OCI-LY3 (cell line): ENCODE measurements around the gene MAMDC2.

Source experiments
- H2AFZ ChIP-seq: fragments of 200-600, 300-600 bp; shearing (Covaris generic); 2 replicates; pipeline ENCODE4 v1.6.0; 2014; ENCODE audit warnings: antibody characterized with exemption, low read depth, low read length
- H3K27ac ChIP-seq: fragments of 200-600, 300-600 bp; sonication (generic); 2 replicates; pipeline ENCODE4 v1.5.1; 2014; ENCODE audit warnings: mild to moderate bottlenecking, low read length, moderate library complexity, mixed read lengths
- H3K27me3 ChIP-seq: fragments of 200-600, 300-600 bp; sonication (generic); 2 replicates; pipeline ENCODE4 v1.6.1; 2014; ENCODE audit warnings: low read depth, low read length, mixed read lengths
- H3K36me3 ChIP-seq: fragments of 200-600, 300-600 bp; sonication (generic); replicated peaks from 2 replicates; pipeline ENCODE3; 2014; ENCODE audit warnings: low read depth, low read length, mixed read lengths
- H3K4me1 ChIP-seq: fragments of 300-600, 200-600 bp; sonication (generic); 2 replicates; pipeline ENCODE4 v1.6.1; 2014; ENCODE audit warnings: low read length, mixed read lengths
- H3K4me2 ChIP-seq: fragments of 200-600, 300-600 bp; sonication (generic); 2 replicates; pipeline ENCODE4 v1.6.1; 2014; ENCODE audit warnings: low read length, mixed read lengths
- H3K4me3 ChIP-seq: fragments of 300-600, 200-600 bp; sonication (generic); 2 replicates; pipeline ENCODE4 v1.5.1; 2014; ENCODE audit warnings: antibody characterized with exemption, mild to moderate bottlenecking, low read length, moderate library complexity
- H3K79me2 ChIP-seq: fragments of 300-600, 200-600 bp; shearing (Covaris generic); 2 replicates; pipeline ENCODE4 v1.6.1; 2014; ENCODE audit warnings: mild to moderate bottlenecking, low read length, mixed read lengths
- H3K9ac ChIP-seq: fragments of 300-600, 200-600 bp; shearing (Covaris generic); 2 replicates; pipeline ENCODE4 v1.6.0; 2014; ENCODE audit warnings: mild to moderate bottlenecking, low read length, moderate library complexity
- H3K9me3 ChIP-seq: fragments of 200-600, 300-600 bp; shearing (Covaris generic); 2 replicates; pipeline ENCODE4 v1.6.1; 2014; ENCODE audit warnings: low read length, mixed read lengths; ENCODE audit not compliant: insufficient read depth
- H4K20me1 ChIP-seq: fragments of 200-600, 300-600 bp; sonication (generic); 2 replicates; pipeline ENCODE4 v1.6.1; 2016; ENCODE audit warnings: low read length, mixed read lengths; ENCODE audit not compliant: insufficient read depth
- CTCF ChIP-seq: fragments of 200-600, 300-600 bp; sonication (generic); IDR thresholded peaks from 2 replicates; pipeline ENCODE4 v1.5.1; 2014; ENCODE audit warnings: antibody characterized with exemption, low read length, low read depth
- EZH2phosphoT487 ChIP-seq: fragments of 200-600 bp; shearing (Covaris generic); IDR thresholded peaks from 2 replicates; pipeline ENCODE4 v1.6.1; 2018; ENCODE audit warnings: antibody characterized with exemption, mixed run types, low read depth

Gene MAMDC2

GRCh38 chr9:70053864-70054263 lies 10.2 kb downstream of the MAMDC2 start:
- Histone ChIP-seq H3K36me3 (no peaks in the 10 kb centered on the region), H3K4me1 (peaks cover 6% of the 10 kb centered on the region), H4K20me1 (no peaks in the 10 kb centered on the region), H2AFZ (no peak overlapping the region), H3K9ac (no peak overlapping the region), H3K27me3 (peaks cover 23% of the 10 kb centered on the region), H3K4me3 (no peak overlapping the region), H3K4me2 (no peak overlapping the region), H3K9me3 (no peaks in the 10 kb centered on the region), H3K27ac (no peak overlapping the region), H3K79me2 (no peaks in the 10 kb centered on the region)
- TF ChIP-seq CTCF (no peak), EZH2phosphoT487 (no peak)

DNA sequence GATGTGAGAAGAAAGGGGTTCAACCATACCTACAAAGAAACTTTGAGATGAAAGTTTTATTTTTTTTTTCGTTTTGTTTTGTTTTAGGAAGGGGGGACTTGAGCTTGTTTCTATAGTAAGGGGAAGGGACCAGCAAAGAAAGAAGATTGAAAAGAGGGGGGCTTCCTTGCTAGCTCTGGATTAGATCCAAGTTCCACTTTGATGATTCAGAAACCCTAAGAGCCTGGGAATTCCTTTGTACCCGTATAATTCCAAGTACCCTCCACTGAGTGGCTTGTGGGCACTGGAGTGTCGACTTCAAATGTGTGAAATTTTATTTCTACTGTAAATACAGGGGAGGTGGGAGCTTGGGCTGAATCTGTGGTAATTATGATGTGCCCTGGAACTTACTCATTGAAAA lies 10.9 kb downstream of the MAMDC2 start:
- no peaks in the 10 kb centered on the region for H3K9me3 ChIP-seq
- no peaks in the 10 kb centered on the region for H3K4me1 ChIP-seq
- no peaks in the 10 kb centered on the region for H3K36me3 ChIP-seq
- H3K27ac ChIP-seq = no peak overlapping the region
- H3K9ac ChIP-seq = no peak overlapping the region
- H3K27me3 ChIP-seq = peaks cover 28% of the 10 kb centered on the region
- no peak overlapping the region for H3K4me3 ChIP-seq
- no peak overlapping the region for H3K4me2 ChIP-seq
- no peak overlapping the region for H2AFZ ChIP-seq
- no peaks in the 10 kb centered on the region for H4K20me1 ChIP-seq
- no peak for TF ChIP-seq EZH2phosphoT487
- TF ChIP-seq CTCF = no peak
- no peaks in the 10 kb centered on the region for H3K79me2 ChIP-seq

DNA sequence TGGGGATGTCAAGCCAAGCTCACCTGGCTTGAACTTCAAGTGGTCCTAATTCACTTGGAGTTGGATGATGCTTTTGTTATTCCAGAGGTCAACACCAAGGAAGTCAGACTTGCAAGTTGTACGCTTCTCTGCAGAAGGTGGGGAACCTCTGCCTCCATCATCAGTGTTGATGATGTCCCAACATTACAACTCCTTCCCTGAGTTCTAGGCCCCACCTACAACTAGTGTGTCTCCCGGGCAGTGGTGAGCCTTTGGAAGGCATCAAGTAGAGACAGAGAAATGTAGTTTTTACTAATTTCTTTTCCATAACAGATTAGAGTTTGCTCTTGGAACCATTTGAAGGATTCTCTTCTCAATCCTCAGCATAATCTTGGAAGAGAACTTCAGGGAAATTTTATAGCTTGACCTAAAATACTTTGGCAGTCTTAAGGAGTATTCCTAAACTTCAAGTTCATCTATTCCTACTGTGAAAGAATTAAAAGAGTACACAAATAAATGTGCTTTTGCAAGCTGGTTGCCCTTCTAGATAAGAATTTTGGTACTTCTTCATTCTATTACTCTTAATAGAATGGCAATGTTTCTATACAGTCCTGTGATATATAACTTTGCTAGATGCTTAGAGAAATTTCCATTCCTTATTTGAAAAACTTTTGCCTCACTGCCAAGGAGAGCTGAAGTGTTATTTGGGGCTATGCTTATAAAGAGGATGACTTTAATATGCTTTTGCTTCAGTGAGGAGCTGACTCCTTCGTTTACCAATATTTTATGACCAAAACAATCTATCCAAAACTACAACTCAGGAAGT lies 12.0 kb downstream of the MAMDC2 start:
- TF ChIP-seq CTCF = no peak
- no peak for TF ChIP-seq EZH2phosphoT487
- Histone ChIP-seq H4K20me1 (no peaks in the 10 kb centered on the region), H3K79me2 (no peaks in the 10 kb centered on the region), H3K9me3 (no peaks in the 10 kb centered on the region), H2AFZ (no peak overlapping the region), H3K27me3 (peaks cover 32% of the 10 kb centered on the region), H3K4me3 (no peak overlapping the region), H3K4me1 (peaks cover under 1% of the 10 kb centered on the region; the same call in 1 of the 2 replicates), H3K36me3 (no peaks in the 10 kb centered on the region), H3K27ac (no peak overlapping the region), H3K9ac (no peak overlapping the region), H3K4me2 (no peak overlapping the region)

- Histone ChIP-seq H2AFZ (no peak overlapping the region), H3K9ac (no peak overlapping the region), H3K4me3 (no peak overlapping the region), H3K9me3 (no peaks in the 10 kb centered on the region), H3K36me3 (no peaks in the 10 kb centered on the region), H3K4me1 (peaks cover 8% of the 10 kb centered on the region), H3K4me2 (no peak overlapping the region), H3K27me3 (peaks cover 32% of the 10 kb centered on the region), H3K27ac (no peak overlapping the region), H3K79me2 (no peaks in the 10 kb centered on the region), H4K20me1 (no peaks in the 10 kb centered on the region)
- TF ChIP-seq CTCF (no peak), EZH2phosphoT487 (no peak)
Measured at GRCh38 chr9:70056211-70056944, 12.7 kb downstream of the MAMDC2 start.
